ENCODE measurements around the gene TPSAB1. TPM values are rescaled to one million over a fixed set of nuclear protein-coding genes. Genes with fewer than 3 reads are reported as not detected.

The TPSAB1 gene
- total RNA-seq, 4 donors from 2014 or later = 39.8 to 94.6 (median 63.9) TPM

DNA sequence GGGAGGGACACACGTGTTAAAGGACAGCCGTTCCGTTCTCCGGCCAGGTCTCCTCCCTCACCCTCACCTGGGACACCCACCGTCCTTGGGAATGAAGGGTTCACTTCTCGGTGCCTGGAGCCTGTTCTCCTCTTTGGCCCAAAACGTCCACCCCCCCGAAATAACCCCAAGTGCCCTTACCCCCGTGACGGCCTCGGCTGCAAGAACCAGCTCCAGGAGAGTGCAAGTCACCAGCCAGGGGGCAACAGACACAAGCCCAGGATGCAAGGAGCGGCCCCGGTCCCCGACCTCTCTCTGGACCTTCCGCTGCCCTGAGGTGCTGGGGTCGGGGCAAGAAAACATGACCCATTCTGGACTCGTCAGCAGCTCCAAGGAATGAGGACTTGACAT, 49.0 kb downstream of the TPSAB1 start:
- Histone ChIP-seq H3K27me3 (peaks cover 95% of the 10 kb centered on the region), H3K4me1 (peaks cover 0 to 20% (median 0%) of the 10 kb centered on the region in 3 donors), H3K4me3 (no peak overlapping the region), H3K27ac (no peak overlapping the region), H3K36me3 (no peaks in the 10 kb centered on the region), H3K9me3 (no peaks in the 10 kb centered on the region)
- 0% methylated on average over 1 of the region's 17 CpGs; no CpG with 5 or more reads in 1 of the 2 donors for WGBS, 2 donors (ENCODE audit: low coverage in 1 of 2)
- TF ChIP-seq, protein P1, sequence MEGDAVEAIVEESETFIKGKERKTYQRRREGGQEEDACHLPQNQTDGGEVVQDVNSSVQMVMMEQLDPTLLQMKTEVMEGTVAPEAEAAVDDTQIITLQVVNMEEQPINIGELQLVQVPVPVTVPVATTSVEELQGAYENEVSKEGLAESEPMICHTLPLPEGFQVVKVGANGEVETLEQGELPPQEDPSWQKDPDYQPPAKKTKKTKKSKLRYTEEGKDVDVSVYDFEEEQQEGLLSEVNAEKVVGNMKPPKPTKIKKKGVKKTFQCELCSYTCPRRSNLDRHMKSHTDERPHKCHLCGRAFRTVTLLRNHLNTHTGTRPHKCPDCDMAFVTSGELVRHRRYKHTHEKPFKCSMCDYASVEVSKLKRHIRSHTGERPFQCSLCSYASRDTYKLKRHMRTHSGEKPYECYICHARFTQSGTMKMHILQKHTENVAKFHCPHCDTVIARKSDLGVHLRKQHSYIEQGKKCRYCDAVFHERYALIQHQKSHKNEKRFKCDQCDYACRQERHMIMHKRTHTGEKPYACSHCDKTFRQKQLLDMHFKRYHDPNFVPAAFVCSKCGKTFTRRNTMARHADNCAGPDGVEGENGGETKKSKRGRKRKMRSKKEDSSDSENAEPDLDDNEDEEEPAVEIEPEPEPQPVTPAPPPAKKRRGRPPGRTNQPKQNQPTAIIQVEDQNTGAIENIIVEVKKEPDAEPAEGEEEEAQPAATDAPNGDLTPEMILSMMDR (IDR thresholded peaks at IDR 0.05) = no peak
- TF ChIP-seq EP300 (IDR thresholded peaks at IDR 0.05) (no peak), POLR2A (IDR thresholded peaks at IDR 0.05) (no peak), POLR2AphosphoS5 (IDR thresholded peaks at IDR 0.05) (no peak)
- ATAC-seq = no peak

DNA sequence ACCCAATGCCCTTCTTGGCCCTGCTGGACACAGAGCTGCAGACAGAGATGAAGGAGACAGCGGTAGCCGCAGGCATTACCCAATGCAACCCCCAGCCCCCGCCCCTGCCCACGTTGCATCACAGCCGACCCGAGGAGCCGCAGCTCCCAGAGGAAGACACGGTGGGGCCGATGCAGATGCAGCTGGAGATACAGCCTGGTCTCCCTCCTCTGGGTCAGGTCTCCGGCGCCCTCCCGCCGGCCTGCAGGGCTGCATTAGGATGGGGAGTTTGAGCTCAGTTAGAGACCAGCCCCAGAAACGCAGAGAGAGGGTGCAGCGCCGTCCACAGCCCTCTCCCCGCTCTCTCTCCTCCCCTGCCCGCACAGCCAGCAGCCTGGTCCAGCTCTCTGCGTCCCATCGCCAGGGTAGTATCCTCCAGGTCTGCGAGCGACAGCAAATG, 49.6 kb downstream of the TPSAB1 start:
- Histone ChIP-seq H3K9me3 (no peaks in the 10 kb centered on the region), H3K27ac (no peak overlapping the region), H3K4me1 (peaks cover 0 to 20% (median 0%) of the 10 kb centered on the region in 3 donors), H3K4me3 (no peak overlapping the region), H3K27me3 (peaks cover 95% of the 10 kb centered on the region), H3K36me3 (no peaks in the 10 kb centered on the region)
- 80% methylated on average over 1 of the region's 22 CpGs; no CpG with 5 or more reads in 1 of the 2 donors for WGBS, 2 donors (ENCODE audit: low coverage in 1 of 2)
- no peak for TF ChIP-seq EP300 (IDR thresholded peaks at IDR 0.05)
- TF ChIP-seq, protein P1 (IDR thresholded peaks at IDR 0.05) = no peak
- no peak for TF ChIP-seq POLR2AphosphoS5 (IDR thresholded peaks at IDR 0.05)
- no peak for TF ChIP-seq POLR2A (IDR thresholded peaks at IDR 0.05)
- ATAC-seq = no peak

DNA sequence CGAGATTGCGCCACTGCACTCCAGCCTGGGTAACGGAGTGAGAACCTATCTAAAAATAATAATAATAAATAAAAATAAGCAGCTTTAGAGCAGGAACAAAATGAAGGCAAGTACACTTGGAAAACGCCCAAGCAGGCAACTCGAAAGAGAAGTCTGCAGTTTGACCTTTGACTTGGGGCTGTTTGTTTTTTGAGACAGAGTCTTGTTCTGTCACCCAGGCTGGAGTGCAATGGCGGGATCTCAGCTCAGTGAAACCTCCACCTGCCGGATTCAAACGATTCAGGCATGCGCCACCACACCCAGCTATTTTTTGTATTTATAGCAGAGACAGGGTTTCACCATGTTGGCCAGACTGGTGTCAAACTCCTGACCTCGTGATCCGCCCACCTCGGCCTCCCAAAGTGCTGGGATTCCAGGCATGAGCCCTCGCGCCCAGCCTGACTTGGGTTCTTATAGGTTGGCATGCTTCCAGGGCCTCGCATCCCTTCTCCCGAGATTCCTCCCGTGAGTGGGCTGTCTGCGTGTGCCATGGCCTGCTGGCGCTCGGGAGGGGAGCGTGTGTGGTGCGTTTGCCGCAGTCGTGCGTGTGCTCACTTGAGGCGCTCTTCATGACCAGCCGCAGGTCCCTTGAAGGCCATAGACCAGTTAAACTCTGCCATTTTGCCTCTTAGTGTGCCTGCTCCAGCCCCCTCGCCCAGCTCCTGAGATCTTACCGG, 50.5 kb downstream of the TPSAB1 start:
- H3K4me3 ChIP-seq = no peak overlapping the region
- peaks cover 0 to 20% (median 0%) of the 10 kb centered on the region in 3 donors for H3K4me1 ChIP-seq
- H3K36me3 ChIP-seq = no peaks in the 10 kb centered on the region
- peaks cover 94% of the 10 kb centered on the region for H3K27me3 ChIP-seq
- WGBS, 2 donors (ENCODE audit: low coverage in 1 of 2) = 58% methylated on average over 6 to 12 of the region's 29 CpGs
- no peaks in the 10 kb centered on the region for H3K9me3 ChIP-seq
- H3K27ac ChIP-seq = no peak overlapping the region
- ATAC-seq = no peak
- TF ChIP-seq, protein P1 (IDR thresholded peaks at IDR 0.05) = no peak
- TF ChIP-seq POLR2AphosphoS5 (IDR thresholded peaks at IDR 0.05) (no peak), POLR2A (IDR thresholded peaks at IDR 0.05) (no peak), EP300 (IDR thresholded peaks at IDR 0.05) (no peak)

DNA sequence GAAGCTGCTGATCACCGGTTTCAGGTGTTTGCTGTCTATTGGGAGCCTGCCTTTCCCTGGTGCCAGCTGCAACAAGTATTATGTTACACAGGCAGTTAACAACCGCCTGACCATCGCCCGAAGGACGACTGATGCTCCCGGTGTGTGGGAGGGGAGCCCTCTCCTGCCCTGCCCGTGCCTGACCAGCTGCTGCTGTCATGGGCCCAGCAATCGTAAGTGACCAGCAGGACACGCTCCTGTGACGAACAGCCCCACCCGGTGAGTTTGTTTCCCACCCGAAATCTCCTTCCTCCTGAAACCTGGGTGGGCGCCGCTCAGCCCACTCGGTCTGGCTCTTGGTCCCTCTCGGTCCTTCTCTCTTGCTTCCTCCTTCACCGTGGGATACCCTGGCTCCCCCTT, 51.1 kb downstream of the TPSAB1 start:
- no peak overlapping the region for H3K4me3 ChIP-seq
- no peak for ATAC-seq
- H3K27ac ChIP-seq = no peak overlapping the region
- H3K4me1 ChIP-seq = peaks cover 0 to 20% (median 0%) of the 10 kb centered on the region in 3 donors
- 45 to 63% methylated on average over 5 to 13 of the region's 17 CpGs for WGBS, 2 donors (ENCODE audit: low coverage in 1 of 2)
- no peaks in the 10 kb centered on the region for H3K36me3 ChIP-seq
- TF ChIP-seq, protein P1 (IDR thresholded peaks at IDR 0.05) = no peak
- TF ChIP-seq POLR2A (IDR thresholded peaks at IDR 0.05) (no peak), POLR2AphosphoS5 (IDR thresholded peaks at IDR 0.05) (no peak), EP300 (IDR thresholded peaks at IDR 0.05) (no peak)
- no peaks in the 10 kb centered on the region for H3K9me3 ChIP-seq
- peaks cover 91% of the 10 kb centered on the region for H3K27me3 ChIP-seq

Other genes with a start within 250 kb of the TPSAB1 start
- gene SSTR5, start 168.0 kb upstream of the TPSAB1 start, total RNA-seq = not detected
- not detected for gene C1QTNF8, start 144.5 kb upstream of the TPSAB1 start, total RNA-seq
- 100 to 1,000 TPM; 133 to 330 (median 173) TPM for gene CACNA1H, start 87.6 kb upstream of the TPSAB1 start, total RNA-seq
- 1 to 10 TPM in 1 of 4 donors, under 1 TPM in 1, not detected in 2; 0.31 to 3.0 TPM for gene TPSG1, start 15.4 kb upstream of the TPSAB1 start, total RNA-seq
- 100 to 1,000 TPM in 2 of 4 donors, 10 to 100 TPM in 2; 27.8 to 142 (median 91.8) TPM for gene TPSB2, start 10.5 kb upstream of the TPSAB1 start, total RNA-seq
- gene TPSD1, start 15.4 kb downstream of the TPSAB1 start, total RNA-seq = 1 to 10 TPM in 3 of 4 donors, not detected in 1; 2.8 to 6.4 (median 3.7) TPM
- gene UBE2I, start 68.9 kb downstream of the TPSAB1 start, total RNA-seq = 10 to 100 TPM; 53.3 to 95.9 (median 76.9) TPM
- gene BAIAP3, start 92.9 kb downstream of the TPSAB1 start, total RNA-seq = 10 to 100 TPM in 1 of 4 donors, 1 to 10 TPM in 3; 1.1 to 14.2 (median 3.0) TPM
- gene TSR3, start 111.2 kb downstream of the TPSAB1 start, total RNA-seq = 100 to 1,000 TPM in 3 of 4 donors, 10 to 100 TPM in 1; 63.7 to 107 (median 103) TPM
- 10 to 100 TPM; 45.1 to 55.3 (median 50.5) TPM for gene GNPTG, start 111.2 kb downstream of the TPSAB1 start, total RNA-seq
- gene UNKL, start 174.0 kb downstream of the TPSAB1 start, total RNA-seq = 10 to 100 TPM; 12.3 to 29.4 (median 16.4) TPM
- 10 to 100 TPM in 3 of 4 donors, 1 to 10 TPM in 1; 10.0 to 18.7 (median 13.8) TPM for gene UQCC4, start 180.0 kb downstream of the TPSAB1 start, total RNA-seq
- gene PERCC1, start 190.4 kb downstream of the TPSAB1 start, total RNA-seq = under 1 TPM in 1 of 4 donors, not detected in 3; 0.74 TPM
- not detected for gene CCDC154, start 203.9 kb downstream of the TPSAB1 start, total RNA-seq
- 10 to 100 TPM; 33.0 to 67.7 (median 39.2) TPM for gene CLCN7, start 234.3 kb downstream of the TPSAB1 start, total RNA-seq
- under 1 TPM in 1 of 4 donors, not detected in 3; 0.40 TPM for gene PTX4, start 248.2 kb downstream of the TPSAB1 start, total RNA-seq